MCF 10A (cell line): ENCODE measurements around the gene PRSS36. TPM values are rescaled to one million over a fixed set of nuclear protein-coding genes. Genes with fewer than 3 reads are reported as not detected.

ENCODE experiments used
- BruUV-seq: library from RNA; stranded (reverse); fragments of 400-500 nt; replicated peaks from 2 replicates; lab custom pipeline; 2021; lab: Mats Ljungman, UMichigan
- CTCF ChIA-PET: fragments of 300-600 bp; sonication (Branson Sonifier 250); formaldehyde crosslinking; extraction: SDS; loops from one replicate; lab custom pipeline; 2021; ENCODE audit warnings: antibody characterized with exemption, inconsistent platforms; lab: Yijun Ruan, JAX
- POLR2A ChIA-PET: fragments of 300-600, 350-650 bp; sonication (Branson Sonifier 250); formaldehyde crosslinking; extraction: SDS; loops from one replicate; lab custom pipeline; 2020; ENCODE audit warnings: antibody characterized with exemption, inconsistent platforms; lab: Yijun Ruan, JAX
- DNase-seq: peaks from one replicate; pipeline ENCODE4 v3.0.0-alpha.2; 2018; ENCODE audit not compliant: unreplicated experiment
- H3K27ac Mint-ChIP-seq: one replicate; pipeline ENCODE4 v1.8.0; 2022; ENCODE audit warnings: mild to moderate bottlenecking, low read depth, mixed read lengths; ENCODE audit not compliant: unreplicated experiment
- H3K27me3 Mint-ChIP-seq: one replicate; pipeline ENCODE4 v1.8.0; 2022; ENCODE audit warnings: mixed read lengths; ENCODE audit not compliant: insufficient read depth, unreplicated experiment
- H3K36me3 Mint-ChIP-seq: one replicate; pipeline ENCODE4 v1.8.0; 2022; ENCODE audit warnings: mild to moderate bottlenecking, moderate library complexity, mixed read lengths; ENCODE audit not compliant: insufficient read depth, unreplicated experiment
- H3K4me1 Mint-ChIP-seq: one replicate; pipeline ENCODE4 v1.8.0; 2022; ENCODE audit warnings: mixed read lengths; ENCODE audit not compliant: insufficient read depth, unreplicated experiment
- H3K4me3 Mint-ChIP-seq: one replicate; pipeline ENCODE4 v1.8.0; 2022; ENCODE audit warnings: mild to moderate bottlenecking, moderate library complexity, mixed read lengths; ENCODE audit not compliant: unreplicated experiment
- H3K9me3 Mint-ChIP-seq: one replicate; pipeline ENCODE4 v1.8.0; 2022; ENCODE audit warnings: mixed read lengths; ENCODE audit not compliant: unreplicated experiment
- intact Hi-C: fragments of 100-400 bp; cut with micrococcal nuclease; formaldehyde crosslinking; loops from 2 replicates; pipeline ENCODE4 v1.14.1; 2022
- total RNA-seq: library from RNA; stranded (reverse); gene quantifications from 2 replicates; pipeline ENCODE4 v1.2.3, GENCODE V29; 2022
- TF ChIP-seq, protein P1 (sequence below): fragments of 200-600 bp; IDR thresholded peaks from one replicate; pipeline ENCODE4 v1.8.0; 2022; ENCODE audit warnings: antibody characterized with exemption, mild to moderate bottlenecking; ENCODE audit not compliant: unreplicated experiment

PRSS36 gene
- total RNA-seq, 1 experiment from 2014 or later, result 1.0 TPM

DNA sequence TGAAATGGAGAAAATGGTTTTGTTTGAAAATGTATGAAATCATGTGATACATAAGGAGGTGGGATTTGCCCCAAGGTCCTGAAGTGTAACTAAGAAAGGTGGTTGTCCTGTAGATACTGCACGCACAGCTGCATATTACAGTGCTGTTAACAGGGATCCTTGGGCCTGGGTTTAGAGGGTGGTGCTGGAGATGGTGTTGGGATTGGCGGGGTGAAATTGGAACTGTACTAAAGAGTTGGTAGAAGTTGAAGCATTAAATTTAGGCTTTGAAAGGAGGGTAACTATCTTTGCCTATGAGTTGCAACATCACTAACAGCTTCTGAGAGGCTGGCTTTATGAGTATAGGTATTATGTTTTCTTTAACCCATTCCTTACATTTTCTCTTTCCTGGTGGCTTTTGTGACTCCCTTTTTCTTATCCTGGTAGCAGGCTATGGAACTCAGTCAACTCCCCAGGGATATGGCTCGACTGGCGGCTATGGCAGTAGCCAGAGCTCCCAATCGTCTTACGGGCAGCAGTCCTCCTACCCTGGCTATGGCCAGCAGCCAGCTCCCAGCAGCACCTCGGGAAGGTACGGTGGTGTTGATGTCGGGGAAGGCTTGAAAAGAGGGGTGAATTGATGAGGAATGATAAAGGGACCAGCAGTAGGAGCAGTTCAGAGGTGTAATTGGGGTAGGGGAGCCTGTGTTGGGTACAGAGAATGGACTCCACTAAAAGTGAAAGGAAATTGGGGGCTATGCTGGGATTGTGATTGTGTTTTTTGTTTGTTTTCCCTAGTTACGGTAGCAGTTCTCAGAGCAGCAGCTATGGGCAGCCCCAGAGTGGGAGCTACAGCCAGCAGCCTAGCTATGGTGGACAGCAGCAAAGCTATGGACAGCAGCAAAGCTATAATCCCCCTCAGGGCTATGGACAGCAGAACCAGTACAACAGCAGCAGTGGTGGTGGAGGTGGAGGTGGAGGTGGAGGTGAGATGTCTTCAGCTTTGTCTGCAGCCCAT is 33.9 kb upstream of the PRSS36 start:
- no peak for DNase-seq
- TF ChIP-seq, protein P1, sequence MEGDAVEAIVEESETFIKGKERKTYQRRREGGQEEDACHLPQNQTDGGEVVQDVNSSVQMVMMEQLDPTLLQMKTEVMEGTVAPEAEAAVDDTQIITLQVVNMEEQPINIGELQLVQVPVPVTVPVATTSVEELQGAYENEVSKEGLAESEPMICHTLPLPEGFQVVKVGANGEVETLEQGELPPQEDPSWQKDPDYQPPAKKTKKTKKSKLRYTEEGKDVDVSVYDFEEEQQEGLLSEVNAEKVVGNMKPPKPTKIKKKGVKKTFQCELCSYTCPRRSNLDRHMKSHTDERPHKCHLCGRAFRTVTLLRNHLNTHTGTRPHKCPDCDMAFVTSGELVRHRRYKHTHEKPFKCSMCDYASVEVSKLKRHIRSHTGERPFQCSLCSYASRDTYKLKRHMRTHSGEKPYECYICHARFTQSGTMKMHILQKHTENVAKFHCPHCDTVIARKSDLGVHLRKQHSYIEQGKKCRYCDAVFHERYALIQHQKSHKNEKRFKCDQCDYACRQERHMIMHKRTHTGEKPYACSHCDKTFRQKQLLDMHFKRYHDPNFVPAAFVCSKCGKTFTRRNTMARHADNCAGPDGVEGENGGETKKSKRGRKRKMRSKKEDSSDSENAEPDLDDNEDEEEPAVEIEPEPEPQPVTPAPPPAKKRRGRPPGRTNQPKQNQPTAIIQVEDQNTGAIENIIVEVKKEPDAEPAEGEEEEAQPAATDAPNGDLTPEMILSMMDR, result no peak
- ChIA-PET POLR2A (interaction anchor here (1.9 to 2.4 kb wide), 5 partner anchors 8 to 66 kb away, joined by 5 to 13 read pairs (median 6); partner anchors contain the start of gene KAT8), CTCF (interaction anchor here (0.5 to 1.8 kb wide), 9 partner anchors 9 to 269 kb away, joined by 3 to 6 read pairs (median 3); no protein-coding TSS in a partner anchor)
- intact Hi-C loops, result loop anchor here (5.0 to 10.0 kb wide), 3 partner anchors 66 to 511 kb away; partner anchors contain the start of genes KAT8 and ZNF843
- peaks cover 26% of the 10 kb centered on the region for H3K4me1 Mint-ChIP-seq
- peaks cover 87% of the 10 kb centered on the region for H3K36me3 Mint-ChIP-seq
- H3K27me3 Mint-ChIP-seq, result no peaks in the 10 kb centered on the region
- no TSS peak for BruUV-seq
- peak overlapping the region; percentile 83 for H3K27ac Mint-ChIP-seq
- H3K4me3 Mint-ChIP-seq, result peak overlapping the region; percentile 95
- no peaks in the 10 kb centered on the region for H3K9me3 Mint-ChIP-seq

DNA sequence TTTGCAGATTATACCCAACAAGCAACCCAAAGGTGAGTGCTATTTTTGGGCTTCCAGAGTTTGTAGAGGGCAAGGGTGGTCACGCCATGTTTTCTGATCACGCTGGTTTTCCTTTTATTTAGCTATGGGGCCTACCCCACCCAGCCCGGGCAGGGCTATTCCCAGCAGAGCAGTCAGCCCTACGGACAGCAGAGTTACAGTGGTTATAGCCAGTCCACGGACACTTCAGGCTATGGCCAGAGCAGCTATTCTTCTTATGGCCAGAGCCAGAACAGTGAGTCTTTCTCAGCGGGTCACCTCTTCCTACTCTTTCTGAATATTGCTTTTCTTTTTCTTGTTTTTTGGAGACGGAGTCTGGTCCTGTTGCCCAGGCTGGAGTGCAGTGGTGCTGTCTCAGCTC is 32.5 kb upstream of the PRSS36 start:
- ChIA-PET CTCF (interaction anchor here (0.6 to 1.2 kb wide), 6 partner anchors 12 to 281 kb away, joined by 3 to 6 read pairs (median 4); no protein-coding TSS in a partner anchor), POLR2A (interaction anchor here (0.7 to 2.4 kb wide), 9 partner anchors 9 to 277 kb away, joined by 3 to 13 read pairs (median 5); partner anchors contain the start of genes KAT8, ZNF646 and ZNF668)
- TF ChIP-seq, protein P1, result no peak
- Mint-ChIP-seq H3K9me3 (no peaks in the 10 kb centered on the region), H3K27me3 (no peaks in the 10 kb centered on the region), H3K36me3 (peaks cover 74% of the 10 kb centered on the region), H3K4me3 (peak overlapping the region; percentile 95), H3K27ac (peak overlapping the region; percentile 83), H3K4me1 (peaks cover 27% of the 10 kb centered on the region)
- no peak for DNase-seq
- BruUV-seq, result no TSS peak
- intact Hi-C loops, result loop anchor here (5.0 to 10.0 kb wide), 3 partner anchors 65 to 512 kb away; partner anchors contain the start of genes KAT8 and ZNF843

DNA sequence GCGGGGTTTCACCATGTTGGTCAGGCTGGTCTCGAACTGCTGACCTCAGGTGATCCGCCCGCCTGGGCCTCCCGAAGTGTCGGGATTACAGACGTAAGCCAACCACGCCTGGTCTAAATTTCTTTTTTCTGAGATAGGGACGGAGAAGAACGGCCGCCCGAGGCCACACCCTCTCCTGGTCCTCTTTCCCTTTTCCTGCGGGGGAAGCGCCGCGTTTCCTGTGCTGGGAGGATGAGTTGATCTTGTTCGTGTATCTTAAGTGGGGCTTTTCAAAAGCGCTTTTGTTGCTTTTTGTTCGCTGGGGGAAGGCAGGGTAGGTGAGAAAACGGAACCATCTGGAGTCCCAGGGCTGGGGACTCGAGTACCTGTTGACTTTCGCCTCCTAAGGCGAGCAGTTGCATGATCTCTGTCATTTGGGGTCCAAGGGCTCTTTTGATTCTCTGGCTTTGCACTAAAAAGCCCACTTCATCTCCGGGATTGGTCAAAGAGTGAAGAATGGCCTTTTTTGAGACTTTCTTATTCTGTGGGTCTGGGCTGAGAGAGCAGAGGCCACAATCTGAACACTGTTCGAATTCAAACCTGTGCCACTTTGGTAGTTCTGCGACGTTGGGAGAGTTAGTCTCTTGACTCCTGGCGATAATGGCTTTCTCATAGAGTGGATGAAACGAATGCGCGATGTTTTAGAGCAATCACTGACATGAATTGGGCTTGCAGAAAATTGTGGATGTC is 31.4 kb upstream of the PRSS36 start:
- no TSS peak for BruUV-seq
- intact Hi-C loops, result loop anchor here (2.0 to 10.0 kb wide), 4 partner anchors 64 to 514 kb away; partner anchors contain the start of genes KAT8 and ZNF843
- peaks cover 63% of the 10 kb centered on the region for H3K36me3 Mint-ChIP-seq

More for the DNA sequence above, 31.4 kb upstream of the PRSS36 start:
- peak overlapping the region; percentile 95 for H3K4me3 Mint-ChIP-seq
- ChIA-PET POLR2A (interaction anchor here (0.6 to 2.8 kb wide), 33 partner anchors 9 to 696 kb away, joined by 3 to 53 read pairs (median 6); partner anchors contain the start of genes ARMC5, KAT8, PYCARD and STX4), CTCF (interaction anchor here (1.0 kb wide), 1 partner anchor 13 kb away, joined by 6 read pairs; no protein-coding TSS in a partner anchor)
- peaks cover 34% of the 10 kb centered on the region for H3K4me1 Mint-ChIP-seq
- TF ChIP-seq, protein P1, result no peak
- no peaks in the 10 kb centered on the region for H3K27me3 Mint-ChIP-seq
- DNase-seq, result peak; percentile 51
- H3K9me3 Mint-ChIP-seq, result no peaks in the 10 kb centered on the region
- peak overlapping the region; percentile 99 for H3K27ac Mint-ChIP-seq
